ENCODE data around the gene MEGF10. TPM values are rescaled to one million over a fixed set of nuclear protein-coding genes. Genes with fewer than 3 reads are reported as not detected.

MEGF10 gene
- total RNA-seq, 3 donors from 2014 or later: 0.70 to 4.9 (median 0.81) TPM

GRCh38 chr5:127375544-127376091 is 85.0 kb downstream of the MEGF10 start:
- intact Hi-C loops (cut with DNase I, micrococcal nuclease): no loop called here
- Histone ChIP-seq H3K4me1 (ENCODE audit: low read depth) (no peaks in the 10 kb centered on the region), H3K4me3 (no peak overlapping the region), H3K36me3 (ENCODE audit: low read depth) (no peaks in the 10 kb centered on the region), H3K9me3 (no peaks in the 10 kb centered on the region)
- no peak for TF ChIP-seq CTCF (IDR thresholded peaks at IDR 0.05)
- ATAC-seq: no peak
- no peak for DNase-seq

- H3K4me1 ChIP-seq (ENCODE audit: low read depth): no peaks in the 10 kb centered on the region
- TF ChIP-seq CTCF (IDR thresholded peaks at IDR 0.05): no peak
- no peak overlapping the region for H3K4me3 ChIP-seq
- DNase-seq (no peak), ATAC-seq (no peak)
- H3K36me3 ChIP-seq (ENCODE audit: low read depth): no peaks in the 10 kb centered on the region
- intact Hi-C loops (cut with DNase I, micrococcal nuclease): no loop called here
- no peaks in the 10 kb centered on the region for H3K9me3 ChIP-seq
Measured at GRCh38 chr5:127377651-127378050, 87.1 kb downstream of the MEGF10 start.

- Histone ChIP-seq H3K4me1 (ENCODE audit: low read depth) (no peaks in the 10 kb centered on the region), H3K36me3 (ENCODE audit: low read depth) (no peaks in the 10 kb centered on the region), H3K4me3 (no peak overlapping the region), H3K9me3 (no peaks in the 10 kb centered on the region)
- intact Hi-C loops (cut with DNase I, micrococcal nuclease): no loop called here
- no peak for TF ChIP-seq CTCF (IDR thresholded peaks at IDR 0.05)
- DNase-seq (no peak), ATAC-seq (no peak)
Measured at GRCh38 chr5:127385936-127386335, 95.3 kb downstream of the MEGF10 start.

GRCh38 chr5:127386557-127386956 is 96.0 kb downstream of the MEGF10 start:
- Histone ChIP-seq H3K36me3 (ENCODE audit: low read depth) (no peaks in the 10 kb centered on the region), H3K9me3 (no peaks in the 10 kb centered on the region), H3K4me1 (ENCODE audit: low read depth) (no peaks in the 10 kb centered on the region), H3K4me3 (no peak overlapping the region)
- intact Hi-C loops (cut with DNase I, micrococcal nuclease): no loop called here
- no peak for DNase-seq
- no peak for ATAC-seq
- TF ChIP-seq CTCF (IDR thresholded peaks at IDR 0.05): no peak

GRCh38 chr5:127389601-127390000 is 99.0 kb downstream of the MEGF10 start:
- ATAC-seq (no peak), DNase-seq (no peak)
- Histone ChIP-seq H3K4me1 (ENCODE audit: low read depth) (no peaks in the 10 kb centered on the region), H3K36me3 (ENCODE audit: low read depth) (no peaks in the 10 kb centered on the region), H3K4me3 (no peak overlapping the region), H3K9me3 (no peaks in the 10 kb centered on the region)
- intact Hi-C loops (cut with DNase I, micrococcal nuclease): no loop called here
- TF ChIP-seq CTCF (IDR thresholded peaks at IDR 0.05): no peak

- no peak for DNase-seq
- no peak for ATAC-seq
- no peak overlapping the region for H3K4me3 ChIP-seq
- no peaks in the 10 kb centered on the region for H3K36me3 ChIP-seq (ENCODE audit: low read depth)
- no peaks in the 10 kb centered on the region for H3K4me1 ChIP-seq (ENCODE audit: low read depth)
- intact Hi-C loops (cut with DNase I, micrococcal nuclease): no loop called here
- H3K9me3 ChIP-seq: no peaks in the 10 kb centered on the region
- TF ChIP-seq CTCF (IDR thresholded peaks at IDR 0.05): no peak
Measured at GRCh38 chr5:127392762-127393161, 102.2 kb downstream of the MEGF10 start.

Measured in mucosa of descending colon (tissue), 3 donors.